HUES6 (cell line): Measurements from ENCODE around the gene PXDN.

Experiments used
- H3K27ac ChIP-seq: 2 replicates; pipeline ENCODE4 v1.7.0; 2013; ENCODE audit warnings: low read depth, mild to moderate bottlenecking, low read length, inconsistent platforms
- H3K27me3 ChIP-seq: 2 replicates; pipeline ENCODE4 v1.6.1; 2013; ENCODE audit warnings: low read length; ENCODE audit not compliant: control insufficient read depth, insufficient read depth
- H3K36me3 ChIP-seq: 2 replicates; pipeline ENCODE4 v1.6.1; 2013; ENCODE audit warnings: low read length; ENCODE audit not compliant: control insufficient read depth, insufficient read depth
- H3K4me1 ChIP-seq: 2 replicates; pipeline ENCODE4 v1.6.1; 2013; ENCODE audit warnings: low read length; ENCODE audit not compliant: control insufficient read depth, insufficient read depth
- H3K4me3 ChIP-seq: 2 replicates; pipeline ENCODE4 v1.5.1; 2013; ENCODE audit warnings: low read depth, low read length
- H3K9ac ChIP-seq: one replicate; pipeline ENCODE4 v1.6.1; 2013; ENCODE audit warnings: mild to moderate bottlenecking, low read length
- H3K9me3 ChIP-seq: 2 replicates; pipeline ENCODE4 v1.6.1; 2013; ENCODE audit warnings: low read depth, low read length; ENCODE audit not compliant: control insufficient read depth, insufficient read depth

Gene PXDN

DNA sequence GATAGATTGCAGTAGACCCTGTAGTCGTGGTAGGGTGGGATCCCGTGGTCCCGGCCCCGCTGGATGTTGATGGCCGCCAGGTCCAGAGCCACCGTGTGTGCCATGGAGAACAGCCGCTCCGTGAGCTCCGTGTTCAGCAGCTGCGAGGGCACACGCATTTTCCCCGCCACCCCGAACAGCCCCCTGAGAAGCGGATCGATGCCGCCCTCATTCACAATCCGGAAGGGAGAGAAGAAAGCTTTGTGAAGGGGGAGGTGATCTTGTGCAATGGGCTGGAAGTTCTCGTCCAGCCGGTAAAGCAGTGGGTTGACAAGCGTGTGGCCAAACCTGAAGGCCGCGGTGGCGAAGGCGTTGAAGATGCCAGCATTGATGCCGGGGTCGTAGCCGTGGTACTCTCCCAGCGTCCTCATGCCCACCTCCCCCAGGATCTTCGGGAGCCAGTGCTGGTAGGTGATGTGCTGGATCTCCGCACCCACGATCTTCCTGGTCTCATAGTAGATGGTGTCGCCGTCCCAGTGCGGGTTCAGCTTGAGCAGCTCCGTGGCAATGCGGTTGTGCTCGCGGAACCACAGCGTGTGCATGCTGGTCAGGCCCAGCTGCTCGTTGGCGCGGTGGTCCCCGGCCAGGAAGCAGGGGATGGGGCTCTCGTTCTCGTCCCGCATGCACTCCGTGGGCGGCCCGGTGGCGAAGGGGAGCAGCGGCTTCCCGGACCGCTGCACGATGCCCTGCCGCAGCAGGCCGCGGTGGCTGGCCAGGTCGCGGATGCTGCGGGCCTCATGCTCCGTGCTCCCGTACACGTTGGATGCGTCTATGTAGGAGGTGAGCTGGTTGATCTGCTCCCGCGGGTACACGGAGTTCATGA is 95.8 kb downstream of the PXDN start:
- Histone ChIP-seq H3K27ac (no peak overlapping the region), H3K9me3 (no peaks in the 10 kb centered on the region), H3K4me3 (no peak overlapping the region), H3K9ac (no peak overlapping the region), H3K27me3 (no peaks in the 10 kb centered on the region), H3K4me1 (no peaks in the 10 kb centered on the region), H3K36me3 (peaks cover 87% of the 10 kb centered on the region)

DNA sequence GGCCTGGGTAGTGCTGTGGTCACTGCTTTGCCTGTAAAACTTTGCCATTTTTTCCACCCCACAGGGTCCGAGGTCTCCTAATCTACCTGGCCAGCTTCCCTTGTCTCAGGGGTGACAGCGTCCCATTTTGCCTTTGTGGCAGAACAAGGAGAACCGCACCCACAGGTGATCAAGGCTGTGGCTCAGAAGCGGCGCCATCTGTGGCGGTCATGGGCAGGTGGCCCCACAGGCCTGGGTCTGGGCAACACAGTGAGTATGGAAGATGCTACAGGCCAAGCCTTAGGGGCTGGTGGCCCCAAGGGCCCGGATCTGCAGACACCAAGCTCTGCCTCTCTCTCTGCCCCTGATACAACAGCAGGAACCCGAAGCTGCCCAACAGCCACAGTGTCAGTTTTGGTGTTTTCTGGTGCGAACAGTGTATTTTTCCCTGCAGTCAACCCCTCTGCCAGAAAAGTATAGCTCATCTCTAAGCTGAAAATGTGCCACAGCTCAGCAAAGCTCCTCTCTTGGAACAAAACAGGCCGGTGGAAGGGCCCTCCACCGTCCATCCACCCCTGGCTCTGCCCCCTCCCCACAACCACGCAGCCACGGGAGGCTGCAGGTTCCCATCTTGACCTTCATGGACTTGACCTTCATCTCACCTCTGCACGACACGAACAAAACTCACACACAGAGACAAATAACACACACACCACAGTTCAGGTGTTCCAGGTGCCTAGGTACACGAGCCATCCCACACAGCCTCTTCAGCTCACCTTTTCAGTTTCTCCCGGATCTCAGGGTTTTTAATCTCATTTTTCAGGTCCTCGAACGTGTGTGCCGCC is 96.7 kb downstream of the PXDN start:
- H3K4me1 ChIP-seq: peaks cover 3% of the 10 kb centered on the region; the same call in 1 of the 2 replicates
- H3K36me3 ChIP-seq: peaks cover 86% of the 10 kb centered on the region
- no peak overlapping the region for H3K9ac ChIP-seq
- no peak overlapping the region for H3K27ac ChIP-seq
- H3K9me3 ChIP-seq: no peaks in the 10 kb centered on the region
- H3K27me3 ChIP-seq: no peaks in the 10 kb centered on the region
- H3K4me3 ChIP-seq: no peak overlapping the region

DNA sequence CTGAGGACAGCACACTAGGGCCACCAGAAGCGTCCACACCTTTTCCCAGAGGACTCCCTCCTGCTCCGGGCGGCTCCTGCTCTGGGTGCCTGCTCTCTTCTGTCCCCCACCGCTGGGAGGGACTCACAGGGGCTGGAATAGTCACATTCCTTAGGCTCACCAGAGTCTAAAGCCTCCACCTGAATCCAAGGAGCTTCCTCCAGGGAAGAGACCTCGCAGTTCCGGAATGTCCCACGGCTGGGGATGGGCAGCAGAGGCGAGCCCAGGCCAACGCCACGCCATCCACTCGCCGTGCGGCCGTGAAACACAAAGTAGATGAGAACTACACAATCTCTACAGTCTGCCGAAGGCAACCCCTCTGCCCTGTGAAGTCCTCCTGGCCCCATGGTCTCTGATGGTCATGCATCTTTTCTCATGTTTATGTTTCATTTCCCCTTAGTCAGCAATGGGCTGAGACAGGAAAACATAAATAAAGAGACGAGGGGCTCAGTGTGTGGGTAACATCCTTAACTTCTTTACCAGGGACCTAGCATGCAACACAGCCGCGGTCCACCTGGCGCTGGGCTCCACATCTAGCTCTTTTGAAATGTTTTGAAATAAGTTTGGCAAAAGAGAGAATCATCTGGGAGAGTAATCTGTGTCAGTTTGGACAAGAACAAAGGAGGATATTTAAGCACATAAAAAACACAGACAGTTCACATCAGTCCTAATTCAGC is 98.4 kb downstream of the PXDN start:
- Histone ChIP-seq H3K9ac (no peak overlapping the region), H3K4me3 (no peak overlapping the region), H3K27me3 (no peaks in the 10 kb centered on the region), H3K9me3 (no peaks in the 10 kb centered on the region), H3K27ac (no peak overlapping the region), H3K4me1 (peaks cover 10% of the 10 kb centered on the region; the same call in 1 of the 2 replicates), H3K36me3 (peaks cover 75% of the 10 kb centered on the region)

DNA sequence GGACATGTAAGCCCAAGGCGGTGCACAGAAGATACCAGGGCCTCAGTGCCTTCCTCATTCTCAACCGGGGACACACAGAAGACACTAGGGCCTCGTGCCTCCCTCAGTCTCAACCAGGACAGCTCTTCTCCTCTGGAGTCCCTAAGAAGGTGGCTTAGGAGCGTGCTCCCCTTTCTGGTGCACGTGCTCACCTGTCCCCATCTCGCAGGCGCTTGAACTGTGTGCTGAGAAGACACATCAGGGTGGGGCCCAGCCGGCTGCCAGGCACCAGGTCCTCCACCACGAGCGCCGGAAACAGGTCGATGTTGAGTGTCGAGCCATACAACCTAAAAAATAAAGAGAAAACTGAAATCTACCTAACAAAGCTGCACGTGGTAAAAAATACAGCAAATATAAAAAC is 99.9 kb downstream of the PXDN start:
- Histone ChIP-seq H3K9ac (no peak overlapping the region), H3K4me1 (peaks cover 10% of the 10 kb centered on the region; the same call in 1 of the 2 replicates), H3K9me3 (no peaks in the 10 kb centered on the region), H3K27ac (no peak overlapping the region), H3K27me3 (no peaks in the 10 kb centered on the region), H3K36me3 (peaks cover 64% of the 10 kb centered on the region), H3K4me3 (no peak overlapping the region)

DNA sequence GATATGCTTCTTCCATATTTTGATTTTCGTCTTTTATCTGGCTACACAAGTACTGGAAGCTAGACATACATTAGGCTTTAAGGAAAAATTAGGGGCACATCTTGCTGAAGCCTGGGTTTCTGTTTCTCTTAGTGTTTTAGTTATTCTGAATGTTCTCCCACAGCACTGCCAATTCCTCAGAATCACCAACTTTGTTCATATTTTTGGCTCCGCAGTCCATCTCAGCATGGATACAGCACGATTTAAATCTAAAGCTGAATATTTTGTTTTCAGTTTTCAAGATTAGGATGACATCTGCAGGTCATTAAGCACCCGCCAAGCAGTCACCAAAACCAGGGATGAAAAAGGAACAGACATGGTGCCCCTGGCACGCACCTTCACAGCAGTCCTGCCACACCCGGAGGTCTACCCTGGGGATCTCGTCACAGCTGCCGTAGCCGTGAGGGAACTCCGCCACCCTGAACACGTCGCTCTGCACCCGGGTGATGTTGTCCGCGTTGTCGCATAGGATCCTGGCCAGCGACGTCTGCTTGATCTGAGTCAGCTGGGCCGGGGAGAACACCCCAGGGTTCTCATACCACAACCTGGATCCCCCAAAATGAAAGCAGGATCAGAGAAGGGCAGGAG is 101.2 kb downstream of the PXDN start:
- Histone ChIP-seq H3K4me1 (peaks cover 10% of the 10 kb centered on the region; the same call in 1 of the 2 replicates), H3K27me3 (no peaks in the 10 kb centered on the region), H3K9ac (no peak overlapping the region), H3K9me3 (no peaks in the 10 kb centered on the region), H3K4me3 (no peak overlapping the region), H3K36me3 (peaks cover 63% of the 10 kb centered on the region), H3K27ac (no peak overlapping the region)

DNA sequence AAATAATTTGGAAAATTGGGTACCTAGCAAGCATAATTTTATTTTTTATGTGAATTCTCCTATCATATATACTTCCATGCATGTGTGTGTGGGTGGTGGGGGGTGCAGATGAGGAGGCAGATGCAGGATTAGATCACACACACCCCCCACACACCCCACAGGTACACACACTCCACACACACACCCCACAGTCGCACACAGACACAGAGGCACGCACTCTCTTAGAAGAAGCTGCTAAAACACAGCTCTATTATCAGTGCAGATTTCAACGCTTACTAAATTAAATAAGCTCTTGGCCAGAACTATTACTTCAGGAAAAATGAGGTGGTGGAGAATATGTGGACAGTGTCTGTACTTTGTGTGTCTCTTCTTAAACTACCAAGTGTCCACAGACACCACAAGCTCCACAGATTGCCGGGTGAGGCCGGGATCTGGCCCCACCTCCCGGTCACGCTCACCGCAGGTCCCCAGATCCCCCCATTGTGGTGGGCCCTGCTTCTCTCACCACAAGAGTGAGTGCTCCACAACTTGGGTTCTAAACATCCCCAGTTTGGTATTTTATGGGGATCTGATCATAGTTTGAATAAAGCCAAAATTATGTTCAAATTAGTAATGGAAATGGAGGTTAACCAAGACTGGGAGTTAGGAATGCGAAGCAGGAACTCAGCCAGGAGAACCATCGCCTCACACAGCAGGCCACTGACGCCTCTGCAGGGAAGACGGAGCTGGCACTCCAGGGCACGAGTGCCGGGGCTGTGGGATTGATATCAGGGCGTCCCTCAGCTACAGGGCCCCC is 102.1 kb downstream of the PXDN start:
- no peak overlapping the region for H3K9ac ChIP-seq
- no peaks in the 10 kb centered on the region for H3K9me3 ChIP-seq
- no peak overlapping the region for H3K4me3 ChIP-seq
- H3K36me3 ChIP-seq: peaks cover 62% of the 10 kb centered on the region
- peaks cover 10% of the 10 kb centered on the region; the same call in 1 of the 2 replicates for H3K4me1 ChIP-seq
- H3K27ac ChIP-seq: 0 out of 2 replicates have a peak overlapping the region, but pooled peaks have one; percentile 63
- H3K27me3 ChIP-seq: no peaks in the 10 kb centered on the region

DNA sequence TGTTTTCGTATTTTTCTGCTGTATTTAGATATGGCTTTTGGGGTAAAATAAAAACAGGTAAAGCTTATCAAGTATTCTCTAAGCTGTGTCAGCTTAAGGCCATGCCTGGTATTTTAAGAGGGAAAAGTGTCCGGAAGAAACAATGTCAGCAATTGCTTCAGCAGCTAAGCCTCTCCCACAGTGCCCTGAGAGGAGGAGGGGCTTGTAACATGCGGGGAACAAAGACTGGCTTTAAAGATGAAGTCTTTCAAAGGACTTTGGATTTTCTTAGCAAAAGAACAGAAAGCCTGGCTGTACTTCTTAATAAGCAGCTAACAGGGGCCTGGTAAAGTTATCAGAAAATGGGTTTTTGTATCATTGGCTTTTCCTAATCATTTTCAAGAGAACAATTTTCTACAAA is 102.8 kb downstream of the PXDN start:
- Histone ChIP-seq H3K36me3 (peaks cover 66% of the 10 kb centered on the region), H3K9ac (no peak overlapping the region), H3K4me3 (no peak overlapping the region), H3K27ac (0 out of 2 replicates have a peak overlapping the region, but pooled peaks have one; percentile 40), H3K9me3 (no peaks in the 10 kb centered on the region), H3K27me3 (no peaks in the 10 kb centered on the region), H3K4me1 (peaks cover 10% of the 10 kb centered on the region; the same call in 1 of the 2 replicates)

DNA sequence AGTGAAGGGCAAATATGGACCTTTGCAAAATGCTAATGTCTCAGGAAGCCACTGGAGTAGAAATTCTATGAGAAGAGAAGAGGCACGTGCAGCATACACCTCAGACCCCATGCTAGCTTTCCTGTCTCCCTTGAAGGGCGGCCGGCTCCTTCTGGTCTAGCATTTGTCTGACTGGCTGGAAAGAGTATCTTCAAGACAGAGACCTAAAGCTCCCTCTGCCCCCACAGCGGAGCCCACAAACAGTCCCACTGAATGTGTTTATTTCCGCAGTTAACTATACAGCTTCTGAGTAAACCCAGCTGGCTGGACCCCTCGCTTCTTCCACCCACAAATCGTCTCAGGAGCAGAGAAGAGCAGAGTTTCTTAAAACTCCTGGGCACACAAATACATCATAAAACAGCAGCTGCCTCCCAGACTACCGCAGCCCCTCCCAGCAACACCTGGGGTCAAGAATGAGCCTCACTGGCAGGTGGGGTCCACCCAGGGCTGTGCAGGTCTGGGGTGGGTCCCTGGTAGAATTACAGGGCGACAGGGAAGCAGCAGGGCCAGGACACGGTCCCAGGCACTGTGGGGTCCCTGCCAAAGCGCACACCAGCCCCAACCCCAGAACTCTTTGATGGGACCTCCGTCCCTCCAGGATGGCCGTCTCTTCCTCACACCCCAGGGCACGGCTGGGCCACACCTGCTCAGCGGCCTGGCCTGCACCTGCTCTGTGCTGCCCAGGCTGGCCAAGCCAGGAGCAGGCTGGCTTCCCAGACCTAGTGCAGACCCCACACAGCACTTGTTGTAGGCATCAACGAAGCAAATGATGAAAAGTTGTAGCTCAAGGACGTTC is 103.8 kb downstream of the PXDN start:
- H3K9ac ChIP-seq: no peak overlapping the region
- H3K27me3 ChIP-seq: no peaks in the 10 kb centered on the region
- H3K4me3 ChIP-seq: no peak overlapping the region
- no peak overlapping the region for H3K27ac ChIP-seq
- H3K9me3 ChIP-seq: no peaks in the 10 kb centered on the region
- H3K36me3 ChIP-seq: peaks cover 66% of the 10 kb centered on the region
- H3K4me1 ChIP-seq: peaks cover 10% of the 10 kb centered on the region; the same call in 1 of the 2 replicates

DNA sequence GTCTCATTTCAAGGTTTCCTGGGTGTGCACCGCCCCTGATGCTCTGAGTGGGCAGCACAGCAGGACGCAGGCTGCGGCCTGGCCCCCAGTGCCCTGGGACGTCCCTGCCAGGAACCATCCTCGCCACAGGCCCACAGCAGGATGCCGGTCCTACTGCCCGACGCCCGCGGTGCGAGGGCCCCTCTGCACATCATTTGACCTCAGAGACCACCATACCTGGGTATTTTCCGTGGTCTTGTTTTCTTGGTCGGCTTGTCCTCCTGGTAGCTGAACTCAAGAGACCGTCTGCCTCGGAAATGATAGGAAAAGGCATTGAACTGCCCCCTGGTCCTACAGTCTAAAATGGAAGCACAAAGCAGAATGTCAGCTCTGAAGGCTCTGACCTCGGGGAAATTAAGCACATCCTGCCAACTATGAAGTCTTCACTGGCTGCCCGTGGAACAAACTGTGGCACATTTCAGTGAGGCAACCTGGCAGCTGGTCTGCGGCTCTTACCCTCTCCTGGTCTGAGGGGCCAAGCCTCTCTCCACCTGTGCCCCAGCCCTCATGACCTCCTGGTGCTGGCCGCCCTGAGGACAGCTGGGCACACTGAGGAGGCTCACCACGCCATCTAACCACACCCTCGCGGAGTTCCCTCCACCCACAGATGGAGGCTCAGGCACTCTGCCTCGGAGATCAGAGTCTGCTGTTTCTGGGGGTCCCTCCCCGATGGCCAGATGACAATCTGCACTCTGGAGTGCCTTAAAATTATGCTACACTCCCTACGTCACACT is 105.0 kb downstream of the PXDN start:
- Histone ChIP-seq H3K36me3 (peaks cover 72% of the 10 kb centered on the region), H3K9ac (no peak overlapping the region)

More for the DNA sequence above, 105.0 kb downstream of the PXDN start:
- Histone ChIP-seq H3K27me3 (no peaks in the 10 kb centered on the region), H3K4me1 (peaks cover 10% of the 10 kb centered on the region; the same call in 1 of the 2 replicates), H3K9me3 (no peaks in the 10 kb centered on the region), H3K27ac (no peak overlapping the region), H3K4me3 (no peak overlapping the region)
